ENCODE measurements around the gene PRRC2A. TPM values are rescaled to one million over a fixed set of nuclear protein-coding genes. Genes with fewer than 3 reads are reported as not detected.

Gene PRRC2A
- total RNA-seq, 1 donor from 2014 or later, result 230 TPM

- intact Hi-C loops (cut with micrococcal nuclease), result loop anchor here (10.0 kb wide), 2 partner anchors 1191 to 1751 kb away; partner anchors contain the start of genes CUTA, PHF1, PSMB9 and TAP1
Observed at GRCh38 chr6:31663126-31663960, 42.8 kb downstream of the PRRC2A start.

DNA sequence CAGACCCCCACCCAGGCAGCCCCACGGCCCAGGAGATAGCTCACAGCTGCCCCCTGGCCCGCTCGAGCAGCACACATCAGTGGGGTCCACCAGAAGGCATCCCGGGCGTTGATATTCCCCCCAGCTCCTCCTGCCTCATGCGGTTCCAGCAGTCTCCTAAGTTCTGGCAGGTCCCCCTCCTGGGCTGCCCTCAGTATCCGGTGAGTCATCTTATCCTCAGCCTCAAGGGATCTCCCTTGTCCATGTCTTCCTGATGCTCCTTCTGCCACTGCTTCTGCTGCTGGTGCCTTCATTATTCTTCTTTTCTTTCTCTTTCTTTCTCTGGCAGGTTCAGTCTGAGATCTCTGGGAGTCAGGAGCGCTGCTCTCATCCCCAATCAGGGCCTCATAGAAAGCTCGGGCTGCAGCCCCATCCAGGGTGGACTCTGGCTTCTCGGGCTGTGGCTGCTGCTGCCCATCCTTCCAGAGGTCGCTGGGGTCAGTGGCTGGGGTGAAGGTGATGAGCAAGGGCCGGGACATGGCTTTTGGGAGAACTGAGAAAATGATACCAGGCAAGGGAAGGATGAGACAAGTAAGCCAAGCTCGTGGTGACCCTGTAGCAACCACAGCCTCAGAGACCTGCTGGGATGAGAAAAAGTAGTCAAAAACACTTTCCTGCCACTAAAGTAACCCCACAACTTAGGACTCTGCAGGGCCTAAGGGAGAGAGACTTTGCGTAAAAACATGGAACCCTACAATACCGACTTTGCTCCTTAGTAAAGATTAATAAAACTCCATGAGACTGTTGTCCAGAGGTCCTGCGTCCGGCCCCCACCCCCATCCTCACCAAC is 43.7 kb downstream of the PRRC2A start:
- intact Hi-C loops (cut with micrococcal nuclease), result loop anchor here (2.0 to 10.0 kb wide), 4 partner anchors 171 to 1751 kb away; partner anchors contain the start of genes ATF6B, CUTA, PHF1 and PSMB9

GRCh38 chr6:31664790-31665500 is 44.4 kb downstream of the PRRC2A start, which contains the start of gene GPANK1:
Gene GPANK1 (minus strand): TSS chr6:31664997. CDS start chr6:31664478, 519 bp downstream.
- intact Hi-C loops (cut with micrococcal nuclease), result loop anchor here (1.0 to 10.0 kb wide), 20 partner anchors 13 to 1750 kb away; partner anchors contain the start of genes ABCF1, ABHD16A, AGPAT1 and ATF6B

DNA sequence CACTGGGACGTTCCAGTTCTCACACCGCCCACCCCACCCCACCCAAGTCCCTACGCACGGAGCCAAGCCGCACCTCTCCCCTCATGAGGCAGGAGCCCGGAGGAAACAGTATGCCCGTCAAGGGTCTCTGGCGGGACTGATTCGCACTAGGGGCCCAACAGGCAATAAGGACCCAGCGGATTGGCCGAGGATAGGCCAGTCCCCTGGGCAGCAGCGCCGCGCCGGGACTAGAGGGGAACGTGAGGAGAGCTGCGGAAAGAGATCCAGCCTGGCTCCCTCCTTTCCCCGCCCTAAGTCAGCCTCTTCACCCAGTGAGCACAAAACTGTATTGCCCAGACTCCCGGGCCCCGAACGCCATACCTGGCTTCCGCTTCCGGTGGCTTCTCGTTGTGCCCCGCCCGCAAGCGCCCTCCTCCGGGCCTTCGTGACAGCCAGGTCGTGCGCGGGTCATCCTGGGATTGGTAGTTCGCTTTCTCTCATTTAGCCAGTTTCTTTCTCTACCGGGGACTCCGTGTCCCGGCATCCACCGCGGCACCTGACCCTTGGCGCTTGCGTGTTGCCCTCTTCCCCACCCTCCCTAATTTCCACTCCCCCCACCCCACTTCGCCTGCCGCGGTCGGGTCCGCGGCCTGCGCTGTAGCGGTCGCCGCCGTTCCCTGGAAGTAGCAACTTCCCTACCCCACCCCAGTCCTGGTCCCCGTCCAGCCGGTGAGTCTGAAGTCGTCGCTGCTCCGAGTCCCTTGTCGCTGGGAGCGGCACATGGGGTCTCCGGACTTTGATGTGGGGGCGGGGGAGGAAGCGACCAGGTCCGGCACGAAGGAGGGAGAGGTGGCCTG is 45.2 kb downstream of the PRRC2A start, which contains the start of gene CSNK2B:
Gene CSNK2B, plus strand, starts transcription at position 580 of the 836 bp plus-strand sequence. CDS start 752 bp downstream, outside the sequence.
- intact Hi-C loops (cut with micrococcal nuclease), result loop anchor here (1.0 to 10.0 kb wide), 20 partner anchors 13 to 1749 kb away; partner anchors contain the start of genes ABCF1, ABHD16A, AGPAT1 and ATF6B

DNA sequence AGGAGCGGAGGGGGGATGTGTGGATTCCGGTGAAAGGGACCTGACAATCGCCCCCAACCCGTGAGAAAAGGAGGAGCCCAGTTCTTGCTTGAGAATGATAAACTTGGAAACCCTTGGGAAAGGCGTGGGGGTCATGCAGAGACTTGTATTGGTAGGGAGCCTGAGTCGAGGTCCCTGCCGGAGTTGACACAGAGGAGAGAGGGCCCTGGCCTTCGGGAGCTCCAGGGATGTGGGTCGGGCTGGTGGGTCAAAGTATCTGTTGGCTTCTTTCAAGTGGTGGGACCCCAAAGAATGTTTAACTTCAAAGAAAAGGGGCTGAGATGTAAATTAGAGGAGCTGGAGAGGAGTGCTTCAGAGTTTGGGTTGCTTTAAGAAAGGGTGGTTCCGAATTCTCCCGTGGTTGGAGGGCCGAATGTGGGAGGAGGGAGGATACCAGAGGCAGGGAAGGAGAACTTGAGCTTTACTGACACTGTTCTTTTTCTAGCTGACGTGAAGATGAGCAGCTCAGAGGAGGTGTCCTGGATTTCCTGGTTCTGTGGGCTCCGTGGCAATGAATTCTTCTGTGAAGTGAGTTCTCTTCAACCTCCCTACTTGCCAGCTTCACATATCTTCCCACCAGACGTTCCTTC is 45.9 kb downstream of the PRRC2A start:
- intact Hi-C loops (cut with micrococcal nuclease), result loop anchor here (5.0 to 10.0 kb wide), 5 partner anchors 511 to 1748 kb away; partner anchors contain the start of genes ABCF1, AGPAT1, CUTA and MDC1

DNA sequence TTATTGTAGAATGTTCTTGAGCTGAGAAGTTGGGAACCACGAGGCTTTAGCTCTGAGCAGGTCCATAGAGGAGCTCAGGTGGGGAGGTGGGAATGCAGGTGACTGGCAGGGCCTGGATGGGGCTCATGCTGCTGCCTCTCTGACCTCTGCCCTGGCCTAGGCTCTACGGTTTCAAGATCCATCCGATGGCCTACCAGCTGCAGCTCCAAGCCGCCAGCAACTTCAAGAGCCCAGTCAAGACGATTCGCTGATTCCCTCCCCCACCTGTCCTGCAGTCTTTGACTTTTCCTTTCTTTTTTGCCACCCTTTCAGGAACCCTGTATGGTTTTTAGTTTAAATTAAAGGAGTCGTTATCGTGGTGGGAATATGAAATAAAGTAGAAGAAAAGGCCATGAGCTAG is 49.2 kb downstream of the PRRC2A start, which contains the start of gene LY6G5B:
Gene LY6G5B, plus strand, starts transcription at position 301 of the 400 bp plus-strand sequence. CDS start 975 bp downstream, outside the sequence.
- intact Hi-C loops (cut with micrococcal nuclease), result loop anchor here (5.0 to 10.0 kb wide), 5 partner anchors 508 to 1745 kb away; partner anchors contain the start of genes ABCF1, AGPAT1, CUTA and MDC1

DNA sequence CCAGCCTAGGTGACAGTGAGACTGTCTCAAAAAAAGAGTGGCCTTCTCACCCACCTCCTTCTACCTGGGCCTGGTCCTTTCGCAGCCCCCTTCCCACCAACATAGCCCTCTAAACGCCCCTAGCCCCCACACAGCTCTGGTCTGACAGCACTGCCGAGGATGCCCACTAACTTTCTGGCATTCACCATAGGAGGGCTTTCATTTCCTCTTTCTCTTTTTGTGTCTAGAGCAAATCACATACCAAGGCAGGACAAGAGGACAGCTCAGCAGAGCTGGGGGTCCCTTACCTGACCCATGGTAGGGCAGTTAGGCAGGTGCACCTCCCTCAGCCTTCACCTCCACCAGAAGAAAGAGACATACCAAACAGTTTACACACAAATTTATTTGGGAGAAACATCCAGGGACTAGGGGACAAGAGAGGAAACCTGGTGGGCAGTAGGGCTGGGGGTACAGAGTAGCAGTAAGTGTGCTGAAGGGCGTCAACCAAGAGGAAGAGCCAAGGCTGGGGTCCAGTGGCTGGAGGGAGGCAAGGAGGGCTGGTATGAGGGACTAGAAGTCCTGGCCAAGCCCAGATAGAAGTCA is 55.9 kb downstream of the PRRC2A start:
- intact Hi-C loops (cut with micrococcal nuclease), result no loop called here

DNA sequence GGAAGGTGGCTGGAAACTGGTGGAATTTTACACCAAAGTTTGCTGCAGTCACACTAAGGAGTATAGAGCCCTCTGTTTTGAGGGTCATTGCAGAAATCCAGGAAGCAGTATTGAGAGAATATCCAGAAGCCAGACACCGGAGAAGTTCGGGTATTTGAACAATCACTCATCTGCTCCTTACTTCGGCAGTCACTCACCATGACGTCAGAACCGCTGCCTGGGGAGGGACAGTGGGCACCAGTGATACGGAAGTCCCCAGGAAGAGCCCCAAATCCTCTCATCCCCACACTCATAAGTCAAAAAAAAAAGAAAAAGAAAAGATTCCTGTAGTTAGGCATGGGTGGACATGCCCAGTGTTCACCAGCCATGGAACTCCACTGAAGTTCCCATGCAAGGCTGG is 56.4 kb downstream of the PRRC2A start:
- intact Hi-C loops (cut with micrococcal nuclease), result no loop called here

- intact Hi-C loops (cut with micrococcal nuclease), result no loop called here
Observed at GRCh38 chr6:31677955-31678354, 57.4 kb downstream of the PRRC2A start.

GRCh38 chr6:31680226-31681134 is 60.0 kb downstream of the PRRC2A start, which contains the start of gene LY6G5C:
Gene LY6G5C (minus strand): TSS chr6:31681067. CDS start chr6:31680373, 694 bp downstream.
- intact Hi-C loops (cut with micrococcal nuclease), result loop anchor here (1.0 kb wide), 6 partner anchors 15 to 183 kb away; partner anchors contain the start of gene DDAH2

DNA sequence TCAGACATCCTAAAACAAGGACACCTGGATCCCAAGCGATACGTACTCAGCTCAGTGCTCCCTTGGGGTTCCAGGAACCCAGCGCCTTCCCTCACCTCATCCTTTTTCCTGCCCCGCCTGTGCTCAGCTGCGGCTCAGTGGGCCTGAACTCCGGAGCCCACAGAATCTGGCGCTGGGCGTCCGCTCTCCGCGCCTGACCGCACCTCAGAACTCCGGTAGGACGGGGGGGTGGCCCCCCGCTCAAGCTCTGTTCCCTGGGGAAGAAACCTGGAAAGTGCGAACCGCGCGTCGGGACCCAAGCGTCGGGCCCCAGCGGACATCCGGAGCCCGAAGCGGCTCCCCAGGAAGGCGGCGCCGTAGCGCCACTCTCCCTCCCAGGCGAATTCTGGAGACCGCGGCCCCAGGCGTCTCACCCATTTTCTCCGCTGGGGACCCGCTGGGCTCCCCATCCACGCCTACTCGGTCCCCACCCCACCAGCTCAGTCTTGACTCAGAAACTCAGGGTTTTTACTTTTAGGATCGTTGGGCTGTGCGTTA is 60.7 kb downstream of the PRRC2A start:
- intact Hi-C loops (cut with micrococcal nuclease), result loop anchor here (1.0 kb wide), 2 partner anchors 21 to 88 kb away; no protein-coding TSS in a partner anchor

- intact Hi-C loops (cut with micrococcal nuclease), result no loop called here
Observed at GRCh38 chr6:31683591-31683990, 63.1 kb downstream of the PRRC2A start.

DNA sequence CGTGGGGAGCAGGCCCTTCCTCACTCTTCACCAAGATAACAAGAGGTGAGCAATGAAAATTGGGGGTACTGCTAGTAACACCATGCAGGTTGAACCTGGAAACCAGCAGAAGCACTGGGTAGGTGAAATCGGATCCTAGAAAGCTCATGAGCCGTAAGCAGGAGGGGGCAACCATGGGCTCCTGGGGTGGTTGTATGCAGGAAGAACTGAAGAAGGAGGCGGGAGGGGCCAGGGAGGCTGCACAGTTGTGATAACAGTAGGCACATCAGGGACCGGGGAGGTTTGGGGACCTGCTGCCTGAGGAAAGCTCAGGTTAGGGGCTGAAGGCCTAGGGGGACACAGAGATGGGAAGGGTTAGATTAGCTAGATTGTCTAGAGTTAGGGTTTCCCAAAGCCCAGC is 66.0 kb downstream of the PRRC2A start:
- intact Hi-C loops (cut with micrococcal nuclease), result no loop called here

DNA sequence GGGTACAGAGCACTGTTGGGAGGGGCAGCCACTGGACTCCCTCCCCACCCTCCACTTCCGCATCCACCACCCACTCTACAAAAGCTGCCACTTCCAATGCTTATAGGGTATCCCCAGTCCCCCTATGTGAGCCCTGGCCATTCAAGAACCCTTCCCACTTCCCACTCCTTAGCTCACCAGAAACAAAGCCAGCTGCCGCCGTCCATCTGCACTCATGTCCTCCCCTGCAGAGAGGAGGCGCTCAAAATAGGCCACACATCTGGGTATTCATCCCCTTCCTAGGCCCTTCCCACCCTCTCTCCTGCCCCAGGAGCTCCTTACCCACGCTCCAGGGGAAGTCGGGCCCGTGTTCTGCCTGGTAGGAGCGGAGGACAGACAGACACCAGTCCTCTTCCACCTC is 66.8 kb downstream of the PRRC2A start:
- intact Hi-C loops (cut with micrococcal nuclease), result no loop called here
